GM18502 (cell line): ENCODE data around the gene GSK3B.

Experiments used
- ATAC-seq: cut with Tn5 transposase; IDR thresholded peaks from one replicate; pipeline ENCODE4 v1.9.1; 2021; ENCODE audit warnings: mild to moderate bottlenecking; ENCODE audit not compliant: unreplicated experiment, poor library complexity

The GSK3B gene

GRCh38 chr3:119964294-119964693 lies 130.0 kb downstream of the GSK3B start:
- ATAC-seq: no peak

DNA sequence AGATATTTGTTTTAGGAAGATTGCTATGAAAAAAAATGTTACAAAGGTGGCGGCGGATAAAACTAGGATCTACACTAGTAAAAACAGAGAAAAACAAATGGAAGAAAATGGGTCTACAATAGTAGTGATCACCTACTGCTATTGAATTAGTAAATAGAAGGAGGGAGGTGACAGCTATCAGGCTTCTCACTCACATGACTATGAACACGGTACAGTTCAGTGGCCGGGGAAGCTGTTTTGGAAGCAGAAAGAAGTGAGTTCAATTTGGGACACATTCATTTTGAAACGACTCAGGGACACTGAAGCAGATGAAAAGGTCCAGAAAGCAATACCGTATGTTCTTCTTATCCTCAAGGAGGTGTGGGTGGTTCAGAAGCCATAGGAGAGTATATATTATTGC lies 138.3 kb downstream of the GSK3B start:
- ATAC-seq: no peak

- ATAC-seq: no peak
Measured at GRCh38 chr3:119950666-119951325, 143.5 kb downstream of the GSK3B start.

DNA sequence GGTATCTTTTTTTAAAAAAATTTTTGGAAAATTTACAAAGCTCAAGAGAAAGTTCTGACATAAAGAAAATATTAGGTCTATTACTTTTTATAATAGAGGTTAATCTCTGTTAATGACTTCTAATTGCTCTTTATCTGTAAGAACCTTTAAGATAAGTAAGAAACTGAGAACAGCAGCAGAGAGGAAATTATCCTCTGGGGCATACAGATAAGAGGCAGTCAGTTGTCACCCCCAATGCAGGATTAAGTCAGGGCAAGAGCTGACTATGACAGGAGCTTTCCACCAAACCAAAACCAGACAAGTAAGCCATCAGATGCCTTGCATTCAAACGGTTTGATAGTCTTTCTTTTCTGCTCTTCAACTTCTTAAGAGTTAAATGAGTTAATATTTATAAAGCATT lies 149.0 kb downstream of the GSK3B start:
- no peak for ATAC-seq

- peak; percentile 73 for ATAC-seq
Measured at GRCh38 chr3:119944091-119944490, 150.2 kb downstream of the GSK3B start.

GRCh38 chr3:119939077-119939476 lies 155.2 kb downstream of the GSK3B start:
- no peak for ATAC-seq

GRCh38 chr3:119937229-119937628 lies 157.0 kb downstream of the GSK3B start:
- peak; percentile 99 for ATAC-seq

- no peak for ATAC-seq
Measured at GRCh38 chr3:119934249-119934648, 160.0 kb downstream of the GSK3B start.

- no peak for ATAC-seq
Measured at GRCh38 chr3:119933207-119933606, 161.0 kb downstream of the GSK3B start.

GRCh38 chr3:119930286-119930685 lies 164.0 kb downstream of the GSK3B start:
- ATAC-seq: no peak

GRCh38 chr3:119927190-119927589 lies 167.1 kb downstream of the GSK3B start:
- ATAC-seq: no peak

DNA sequence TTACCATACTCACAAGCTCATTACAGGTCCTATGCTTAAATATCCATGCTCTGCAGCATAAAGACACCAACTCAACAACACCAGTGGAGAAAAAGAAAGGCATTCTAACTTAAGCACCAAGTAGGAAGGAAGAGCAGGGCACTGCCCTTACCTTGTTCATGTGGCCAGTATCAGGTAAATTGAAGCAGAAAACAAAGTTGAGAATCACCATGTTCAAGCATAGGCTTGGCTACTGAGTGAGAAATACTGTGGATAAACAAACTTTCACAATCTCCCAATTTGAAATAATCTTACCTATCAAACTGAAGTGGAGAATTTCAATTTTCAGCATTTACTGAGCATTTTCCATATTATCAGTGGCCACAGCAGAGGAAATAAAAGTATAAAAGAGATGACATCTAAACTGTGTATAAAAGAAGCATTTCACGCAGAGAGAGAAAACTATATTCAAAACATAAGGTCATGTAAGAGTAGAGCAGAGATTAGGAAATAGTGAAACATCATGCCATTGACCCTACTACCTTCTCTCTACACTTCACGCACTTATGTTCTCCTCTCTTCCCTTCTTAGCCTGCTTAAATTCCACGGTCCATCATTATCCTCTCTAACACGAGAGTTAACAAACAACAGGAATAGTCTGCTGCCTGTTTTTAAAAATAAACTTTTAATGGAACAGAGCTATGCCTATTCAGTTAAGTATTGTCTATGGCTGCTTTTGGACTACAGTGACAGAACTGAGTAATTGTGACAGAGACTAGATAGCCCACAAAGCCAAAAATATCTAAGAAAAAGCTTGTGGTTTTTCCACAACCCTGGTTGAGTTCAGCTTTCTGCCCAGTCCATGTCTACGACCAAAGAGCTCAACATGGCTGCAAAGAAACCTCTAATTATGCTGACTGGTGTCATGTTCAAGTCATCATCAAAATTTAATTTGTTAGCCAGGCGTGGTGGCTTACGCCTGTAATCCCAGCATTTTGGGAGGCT lies 169.8 kb downstream of the GSK3B start:
- no peak for ATAC-seq

DNA sequence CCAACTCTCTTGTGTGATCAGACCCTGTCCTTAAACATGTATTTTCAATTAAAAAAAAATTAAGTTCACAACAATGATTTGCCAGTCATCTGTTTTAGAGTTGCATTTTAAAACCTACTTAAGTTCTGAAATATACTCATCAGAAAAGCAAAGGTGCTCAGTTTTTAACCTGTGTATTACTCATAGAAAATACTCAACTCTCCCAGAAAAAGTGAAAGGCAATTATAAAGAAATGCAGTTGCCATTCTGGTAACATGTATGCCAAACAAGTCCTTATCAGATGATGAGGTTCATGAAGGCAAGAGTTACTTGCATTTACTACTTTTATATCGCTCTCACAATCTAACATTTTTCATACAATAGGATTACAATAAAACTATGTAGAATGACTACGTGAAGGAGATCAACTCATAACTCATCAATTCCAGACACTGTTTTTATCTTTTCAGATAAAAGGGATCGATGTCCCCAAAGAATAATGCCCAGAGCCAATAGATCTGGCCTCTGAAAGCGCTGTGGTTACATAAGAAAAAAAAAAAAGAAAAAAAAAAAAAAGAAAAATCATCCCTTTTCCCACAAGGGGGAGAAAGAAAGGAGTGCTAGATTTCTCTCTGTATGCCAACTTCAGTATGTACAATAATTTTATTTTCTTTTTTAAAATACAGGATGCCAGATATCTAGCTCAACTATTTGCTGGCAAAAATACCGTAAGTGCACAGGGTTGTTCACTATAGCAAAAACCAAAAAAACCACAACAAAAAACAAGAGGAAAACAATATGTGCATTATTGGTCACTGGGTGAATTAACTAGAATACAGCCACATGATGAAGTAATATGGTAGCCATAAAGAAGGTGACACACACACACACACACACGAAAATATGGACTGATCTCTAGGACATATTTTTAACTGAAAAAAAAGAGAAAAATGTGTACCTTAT lies 175.0 kb downstream of the GSK3B start:
- no peak for ATAC-seq

- ATAC-seq: no peak
Measured at GRCh38 chr3:119913021-119913420, 181.2 kb downstream of the GSK3B start.

- ATAC-seq: no peak
Measured at GRCh38 chr3:119912220-119912619, 182.0 kb downstream of the GSK3B start.

DNA sequence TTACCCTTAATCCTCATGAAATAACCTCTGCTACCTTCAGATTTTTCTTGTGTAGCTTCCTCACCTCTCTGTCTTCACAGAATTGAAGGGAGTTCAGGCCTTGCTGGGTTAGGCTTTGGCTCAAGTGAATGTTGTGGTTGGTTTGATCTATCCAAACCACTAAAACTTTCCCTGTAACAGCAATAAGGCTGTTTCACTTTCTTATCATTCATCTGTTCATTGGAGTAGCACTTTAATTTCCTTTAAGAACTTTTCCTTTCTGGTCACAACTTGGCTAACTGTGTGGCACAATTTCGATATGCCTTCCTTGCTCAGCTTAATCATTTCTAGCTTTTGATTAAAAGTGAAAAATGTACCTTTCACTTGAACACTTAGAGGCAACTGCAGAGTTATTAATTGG lies 182.5 kb downstream of the GSK3B start:
- peak; percentile 53 for ATAC-seq

DNA sequence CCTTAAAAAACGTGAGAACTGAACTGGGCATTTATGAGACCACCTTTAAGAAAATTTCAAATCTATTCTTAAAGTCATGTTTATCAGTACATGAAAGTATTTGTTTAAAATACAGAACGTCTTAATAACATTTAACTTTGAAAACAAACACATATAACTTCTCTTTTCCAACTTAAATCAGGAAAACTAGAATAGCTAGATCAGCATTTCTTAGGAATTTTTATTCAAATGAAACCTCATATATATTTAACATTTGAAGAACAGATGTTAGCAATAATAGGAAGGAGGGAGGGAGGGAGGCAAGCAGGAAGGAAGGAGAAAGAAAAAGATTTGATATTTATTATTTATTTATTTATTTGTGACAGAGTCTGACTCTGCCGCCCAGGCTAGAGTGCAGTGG lies 192.2 kb downstream of the GSK3B start:
- no peak for ATAC-seq

GRCh38 chr3:119901148-119901547 lies 193.1 kb downstream of the GSK3B start:
- no peak for ATAC-seq

GRCh38 chr3:119899192-119899511 lies 195.1 kb downstream of the GSK3B start:
- ATAC-seq: no peak

GRCh38 chr3:119898478-119899191 lies 195.6 kb downstream of the GSK3B start:
- ATAC-seq: no peak
